ENCODE results near the gene KATNIP.

DNA sequence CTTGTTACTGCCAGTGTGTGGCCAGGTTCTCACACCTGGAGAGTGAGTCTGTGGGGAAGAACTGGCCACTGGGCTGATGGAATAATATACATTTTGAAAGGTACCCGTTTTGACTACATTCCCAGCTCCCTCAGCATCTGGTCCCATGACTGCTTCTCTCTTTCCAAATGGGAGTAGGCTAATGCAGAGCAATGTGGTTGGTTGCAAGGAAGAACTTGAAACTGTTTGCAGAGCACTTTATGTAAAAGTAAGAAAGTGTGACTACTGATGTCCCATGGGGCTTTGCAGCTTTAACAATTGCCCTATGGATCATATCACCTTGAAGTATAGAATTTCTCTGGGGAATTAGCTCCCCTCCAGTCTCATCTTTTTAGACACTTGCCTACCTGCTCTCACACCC, 9.0 kb downstream of the KATNIP start:
- TF ChIP-seq, protein P1, sequence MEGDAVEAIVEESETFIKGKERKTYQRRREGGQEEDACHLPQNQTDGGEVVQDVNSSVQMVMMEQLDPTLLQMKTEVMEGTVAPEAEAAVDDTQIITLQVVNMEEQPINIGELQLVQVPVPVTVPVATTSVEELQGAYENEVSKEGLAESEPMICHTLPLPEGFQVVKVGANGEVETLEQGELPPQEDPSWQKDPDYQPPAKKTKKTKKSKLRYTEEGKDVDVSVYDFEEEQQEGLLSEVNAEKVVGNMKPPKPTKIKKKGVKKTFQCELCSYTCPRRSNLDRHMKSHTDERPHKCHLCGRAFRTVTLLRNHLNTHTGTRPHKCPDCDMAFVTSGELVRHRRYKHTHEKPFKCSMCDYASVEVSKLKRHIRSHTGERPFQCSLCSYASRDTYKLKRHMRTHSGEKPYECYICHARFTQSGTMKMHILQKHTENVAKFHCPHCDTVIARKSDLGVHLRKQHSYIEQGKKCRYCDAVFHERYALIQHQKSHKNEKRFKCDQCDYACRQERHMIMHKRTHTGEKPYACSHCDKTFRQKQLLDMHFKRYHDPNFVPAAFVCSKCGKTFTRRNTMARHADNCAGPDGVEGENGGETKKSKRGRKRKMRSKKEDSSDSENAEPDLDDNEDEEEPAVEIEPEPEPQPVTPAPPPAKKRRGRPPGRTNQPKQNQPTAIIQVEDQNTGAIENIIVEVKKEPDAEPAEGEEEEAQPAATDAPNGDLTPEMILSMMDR (tag by site-specific recombination; IDR thresholded peaks at IDR 0.05): no peak
- TF ChIP-seq, protein P2, sequence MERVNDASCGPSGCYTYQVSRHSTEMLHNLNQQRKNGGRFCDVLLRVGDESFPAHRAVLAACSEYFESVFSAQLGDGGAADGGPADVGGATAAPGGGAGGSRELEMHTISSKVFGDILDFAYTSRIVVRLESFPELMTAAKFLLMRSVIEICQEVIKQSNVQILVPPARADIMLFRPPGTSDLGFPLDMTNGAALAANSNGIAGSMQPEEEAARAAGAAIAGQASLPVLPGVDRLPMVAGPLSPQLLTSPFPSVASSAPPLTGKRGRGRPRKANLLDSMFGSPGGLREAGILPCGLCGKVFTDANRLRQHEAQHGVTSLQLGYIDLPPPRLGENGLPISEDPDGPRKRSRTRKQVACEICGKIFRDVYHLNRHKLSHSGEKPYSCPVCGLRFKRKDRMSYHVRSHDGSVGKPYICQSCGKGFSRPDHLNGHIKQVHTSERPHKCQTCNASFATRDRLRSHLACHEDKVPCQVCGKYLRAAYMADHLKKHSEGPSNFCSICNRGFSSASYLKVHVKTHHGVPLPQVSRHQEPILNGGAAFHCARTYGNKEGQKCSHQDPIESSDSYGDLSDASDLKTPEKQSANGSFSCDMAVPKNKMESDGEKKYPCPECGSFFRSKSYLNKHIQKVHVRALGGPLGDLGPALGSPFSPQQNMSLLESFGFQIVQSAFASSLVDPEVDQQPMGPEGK (tag by site-specific recombination; IDR thresholded peaks at IDR 0.05): no peak

Measured in HEK293 (cell line).